CD14-positive monocyte (primary cell): ENCODE data around the gene GABARAP. TPM values are rescaled to one million over a fixed set of nuclear protein-coding genes. Genes with fewer than 3 reads are reported as not detected.

Experiments
- DNase-seq, 3 donors: peaks; one replicate each; pipeline ENCODE4 v3.0.0-alpha.2; 2011 to 2022
- H2AFZ ChIP-seq: 2 replicates; pipeline ENCODE4 v1.6.0; 2012; ENCODE audit warnings: mild to moderate bottlenecking, low read depth, low read length, inconsistent platforms; ENCODE audit not compliant: insufficient read depth, poor library complexity, severe bottlenecking
- H3K27ac ChIP-seq, 2 donors: 1 replicate in 1 of 2; 2 replicates in 1 of 2; pipeline ENCODE4 v1.5.1; 2012 to 2013; ENCODE audit warnings: low read length in 2 of 2, control low read depth in 1 of 2, inconsistent platforms in 1 of 2, low read depth in 1 of 2, mild to moderate bottlenecking in 1 of 2
- H3K27me3 ChIP-seq, 2 donors: one replicate each; pipeline versions ENCODE4 v1.6.0 to v1.6.1; 2011 to 2013; ENCODE audit warnings: low read length in 2 of 2; ENCODE audit not compliant: control insufficient read depth in 2 of 2, insufficient read depth in 2 of 2
- H3K36me3 ChIP-seq, 2 donors: replicated peaks in 1 of 2; 1 replicate in 1 of 2; 2 replicates in 1 of 2; pipeline versions ENCODE4 v1.5.1 to v1.6.1; 2012 to 2013; ENCODE audit warnings: low read length in 2 of 2, control low read depth in 1 of 2, inconsistent platforms in 1 of 2, mild to moderate bottlenecking in 1 of 2; ENCODE audit not compliant: insufficient read depth in 2 of 2, control insufficient read depth in 1 of 2
- H3K4me1 ChIP-seq, 2 donors: 1 replicate in 1 of 2; 2 replicates in 1 of 2; pipeline versions ENCODE4 v1.5.1 to v1.6.1; 2012 to 2013; ENCODE audit warnings: low read length in 2 of 2, control low read depth in 1 of 2, inconsistent platforms in 1 of 2, mild to moderate bottlenecking in 1 of 2, moderate library complexity in 1 of 2; ENCODE audit not compliant: insufficient read depth in 2 of 2, control insufficient read depth in 1 of 2
- H3K4me2 ChIP-seq: replicated peaks from 2 replicates; pipeline ENCODE3; 2012; ENCODE audit warnings: low read length, moderate library complexity, mild to moderate bottlenecking; ENCODE audit not compliant: poor library complexity, severe bottlenecking; ENCODE audit errors: extremely low read depth
- H3K4me3 ChIP-seq, 3 experiments: fragments of 200-600 bp in 1 of 3; sonication (generic) in 1 of 3; replicated peaks in 1 of 3; 1 replicate in 2 of 3; 2 replicates in 1 of 3; pipeline ENCODE4 v1.5.1; 2011 to 2013; ENCODE audit warnings: low read length in 3 of 3, mild to moderate bottlenecking in 3 of 3, control low read depth in 2 of 3, low read depth in 2 of 3, inconsistent platforms in 1 of 3, moderate library complexity in 1 of 3
- H3K79me2 ChIP-seq: 2 replicates; pipeline ENCODE4 v1.6.0; 2012; ENCODE audit warnings: mild to moderate bottlenecking, control low read depth, inconsistent platforms, low read length, moderate library complexity; ENCODE audit not compliant: insufficient read depth
- H3K9ac ChIP-seq: 2 replicates; pipeline ENCODE4 v1.6.0; 2017; ENCODE audit warnings: low read length, mild to moderate bottlenecking; ENCODE audit not compliant: insufficient read depth, poor library complexity, severe bottlenecking
- H3K9me3 ChIP-seq, 2 donors: replicated peaks in 1 of 2; 1 replicate in 1 of 2; 2 replicates in 1 of 2; pipeline versions ENCODE4 v1.5.1 to v1.6.1; 2012 to 2013; ENCODE audit warnings: low read length in 2 of 2, control low read depth in 1 of 2; ENCODE audit not compliant: control insufficient read depth in 1 of 2, insufficient read depth in 1 of 2
- H4K20me1 ChIP-seq: 2 replicates; pipeline ENCODE4 v1.6.0; 2012; ENCODE audit warnings: mild to moderate bottlenecking, low read length, control low read depth, moderate library complexity; ENCODE audit not compliant: insufficient read depth
- H3K27ac Mint-ChIP-seq, 7 donors: one replicate each; pipeline ENCODE4 v1.8.0; 2020; ENCODE audit warnings: mild to moderate bottlenecking in 7 of 7, mixed read lengths in 7 of 7, moderate library complexity in 6 of 7, inconsistent platforms in 2 of 7
- H3K27me3 Mint-ChIP-seq, 3 donors: one replicate each; pipeline ENCODE4 v1.8.0; 2021 to 2022; ENCODE audit warnings: low read depth in 3 of 3, mild to moderate bottlenecking in 3 of 3, mixed read lengths in 3 of 3, moderate library complexity in 3 of 3, inconsistent platforms in 1 of 3
- H3K36me3 Mint-ChIP-seq, 2 donors: one replicate each; pipeline ENCODE4 v1.8.0; 2020; ENCODE audit warnings: mixed read lengths in 2 of 2, inconsistent platforms in 1 of 2, mild to moderate bottlenecking in 1 of 2
- H3K4me1 Mint-ChIP-seq: one replicate; pipeline ENCODE4 v1.8.0; 2020; ENCODE audit warnings: mild to moderate bottlenecking, mixed read lengths
- H3K4me3 Mint-ChIP-seq, 2 donors: one replicate each; pipeline ENCODE4 v1.8.0; 2020; ENCODE audit warnings: mild to moderate bottlenecking in 2 of 2, mixed read lengths in 2 of 2, moderate library complexity in 1 of 2
- H3K9me3 Mint-ChIP-seq, 7 donors: one replicate each; pipeline ENCODE4 v1.8.0; 2020 to 2022; ENCODE audit warnings: mixed read lengths in 7 of 7, mild to moderate bottlenecking in 6 of 7, moderate library complexity in 6 of 7, inconsistent platforms in 2 of 7
- WGBS: methylation state at CpG from one replicate; pipeline ENCODE4 v1.1.5; 2013; ENCODE audit warnings: missing lambda C conversion rate; ENCODE audit not compliant: insufficient coverage; 5-methylcytosine and 5-hydroxymethylcytosine counted together
- intact Hi-C, 2 donors: fragments of 100-400 bp; cut with micrococcal nuclease; formaldehyde crosslinking; loops; one replicate each; pipeline versions ENCODE4 v1.15.0 to v1.15.1; 2023
- polyA plus RNA-seq, 3 donors: library from polyadenylated mRNA; depleted of rRNA in 1 of 3; unstranded in 2 of 3; stranded (reverse) in 1 of 3; fragments of 300-500 nt in 2 of 3; fragments of >200 nt in 1 of 3; fragmentation: Illumina TruSeq in 2 of 3; gene quantifications; 1 replicate in 2 of 3; 2 replicates in 1 of 3; pipeline ENCODE4 v1.2.3, GENCODE V29; 2012 to 2021
- TF ChIP-seq, protein P1 (sequence below): fragments of 200-600 bp; IDR thresholded peaks from one replicate; pipeline ENCODE4 v1.8.0; 2022; ENCODE audit warnings: antibody characterized with exemption, mild to moderate bottlenecking

The GABARAP gene
- polyA plus RNA-seq, 3 donors, result 1,029 to 2,937 (median 2,814) TPM

DNA sequence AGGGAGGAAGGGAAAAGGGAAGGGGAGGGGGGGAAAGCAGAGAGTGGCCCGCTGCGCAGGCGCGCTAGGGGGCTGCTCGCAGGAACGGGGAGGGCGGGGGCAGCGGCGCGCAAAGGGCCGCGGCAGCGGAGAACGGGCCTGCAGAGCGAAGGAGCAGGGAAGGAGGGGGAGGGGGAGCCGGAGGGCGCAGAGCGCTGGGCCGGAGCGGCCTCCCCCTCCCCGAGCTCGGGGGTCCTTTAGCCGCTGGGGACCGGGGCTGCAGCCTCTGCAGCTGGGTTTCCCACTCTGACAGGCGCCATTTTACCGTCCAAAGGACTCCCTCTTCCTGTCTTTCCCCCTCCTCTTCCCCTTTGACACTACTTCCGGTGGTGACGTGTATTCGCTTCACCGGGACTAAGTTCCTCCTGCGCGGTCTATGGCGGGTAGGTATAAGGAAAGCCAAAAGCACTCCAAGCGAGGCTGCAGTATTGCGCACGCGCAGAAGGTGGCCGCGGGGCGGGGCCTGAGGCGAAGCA lies 9.5 kb upstream of the GABARAP start, which contains the start of gene CTDNEP1:
CTDNEP1 (minus strand) TSS at position 74 of the 515 bp plus-strand sequence. CDS start 438 bp downstream, outside the sequence.
- Mint-ChIP-seq H3K36me3 (peaks cover 28 to 39% of the 10 kb centered on the region in 2 donors), H3K27ac (peak within 1 kb of the TSS; percentile 99 to 100 (median 100)), H3K4me3 (peak within 1 kb of the TSS; percentile 90 to 95), H3K27me3 (no peaks in the 10 kb centered on the region), H3K9me3 (no peaks in the 10 kb centered on the region), H3K4me1 (peaks cover 34% of the 10 kb centered on the region)
- Histone ChIP-seq H3K9ac (peak within 1 kb of the TSS; percentile 97), H3K79me2 (peaks cover 64% of the 10 kb centered on the region), H3K36me3 (peaks cover 24 to 32% of the 10 kb centered on the region in 2 donors), H4K20me1 (peaks cover 5% of the 10 kb centered on the region), H3K4me1 (peaks cover 31 to 36% of the 10 kb centered on the region in 2 donors), H3K9me3 (no peaks in the 10 kb centered on the region), H3K27ac (peak within 1 kb of the TSS; percentile 100), H3K4me2 (peak within 1 kb of the TSS; percentile 86), H3K27me3 (no peaks in the 10 kb centered on the region), H2AFZ (peak within 1 kb of the TSS; percentile 81), H3K4me3 (peak within 1 kb of the TSS; percentile 73 to 93 (median 87))
- WGBS, result 0% methylated on average over 13 of the region's 41 CpGs
- intact Hi-C loops, result loop anchor here (1.0 to 10.0 kb wide), 6 partner anchors 9 to 313 kb away; partner anchors contain the start of genes EIF5A (in 2 of the 2), ACADVL (in 1 of the 2), DLG4 (in 1 of the 2) and GABARAP (in 1 of the 2)
- TF ChIP-seq, protein P1, sequence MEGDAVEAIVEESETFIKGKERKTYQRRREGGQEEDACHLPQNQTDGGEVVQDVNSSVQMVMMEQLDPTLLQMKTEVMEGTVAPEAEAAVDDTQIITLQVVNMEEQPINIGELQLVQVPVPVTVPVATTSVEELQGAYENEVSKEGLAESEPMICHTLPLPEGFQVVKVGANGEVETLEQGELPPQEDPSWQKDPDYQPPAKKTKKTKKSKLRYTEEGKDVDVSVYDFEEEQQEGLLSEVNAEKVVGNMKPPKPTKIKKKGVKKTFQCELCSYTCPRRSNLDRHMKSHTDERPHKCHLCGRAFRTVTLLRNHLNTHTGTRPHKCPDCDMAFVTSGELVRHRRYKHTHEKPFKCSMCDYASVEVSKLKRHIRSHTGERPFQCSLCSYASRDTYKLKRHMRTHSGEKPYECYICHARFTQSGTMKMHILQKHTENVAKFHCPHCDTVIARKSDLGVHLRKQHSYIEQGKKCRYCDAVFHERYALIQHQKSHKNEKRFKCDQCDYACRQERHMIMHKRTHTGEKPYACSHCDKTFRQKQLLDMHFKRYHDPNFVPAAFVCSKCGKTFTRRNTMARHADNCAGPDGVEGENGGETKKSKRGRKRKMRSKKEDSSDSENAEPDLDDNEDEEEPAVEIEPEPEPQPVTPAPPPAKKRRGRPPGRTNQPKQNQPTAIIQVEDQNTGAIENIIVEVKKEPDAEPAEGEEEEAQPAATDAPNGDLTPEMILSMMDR, result no peak
- DNase-seq, result peak; percentile 98 to 100 (median 99)

DNA sequence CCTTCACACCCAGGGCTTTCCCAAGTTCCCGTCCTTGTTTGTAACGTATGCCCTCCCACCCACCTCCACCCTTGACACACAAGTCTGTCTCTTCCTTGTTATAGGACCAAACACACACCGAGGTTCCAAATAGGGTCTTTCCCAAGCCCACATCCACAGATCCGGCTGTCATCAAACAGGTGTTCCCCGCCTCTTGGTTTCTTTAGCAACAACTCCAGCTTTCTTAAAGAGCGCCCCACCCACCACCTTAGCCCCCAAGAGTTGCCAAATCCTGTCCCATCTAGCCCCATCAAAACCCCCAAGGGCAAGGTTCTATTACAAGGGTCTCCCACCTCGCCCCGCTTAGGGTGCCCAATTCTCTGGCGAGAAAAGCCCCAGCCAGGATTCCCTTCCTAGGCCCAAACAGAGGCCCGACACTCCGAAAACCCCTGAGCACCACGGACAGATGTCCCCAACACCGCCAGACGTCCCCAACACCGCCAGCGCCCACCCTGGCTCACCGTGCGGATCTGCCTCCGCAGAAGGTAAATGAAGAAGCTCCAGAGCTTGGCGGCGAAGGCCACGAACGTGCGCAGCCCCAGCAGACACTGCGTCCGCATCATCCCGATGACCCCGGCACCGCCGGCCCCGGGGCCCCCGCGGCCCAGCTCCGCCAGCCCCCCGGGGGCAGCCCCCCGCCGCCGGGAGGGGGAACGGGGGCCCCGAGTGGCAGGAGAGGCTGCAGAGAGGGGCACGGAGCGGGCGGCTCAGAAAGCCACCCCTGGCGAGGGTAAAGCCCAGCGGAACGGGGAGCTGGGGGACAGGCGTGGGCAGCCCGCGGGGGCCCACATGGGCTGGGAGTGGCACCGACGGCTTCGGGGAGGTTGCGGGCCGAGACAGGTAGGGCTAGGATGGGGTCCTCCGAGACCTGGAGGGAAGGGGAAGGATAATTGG lies 8.7 kb upstream of the GABARAP start:
- Histone ChIP-seq H3K9ac (peak overlapping the region; percentile 97), H3K4me2 (peak overlapping the region; percentile 86), H3K9me3 (no peaks in the 10 kb centered on the region), H4K20me1 (peaks cover 5% of the 10 kb centered on the region), H3K36me3 (peaks cover 24 to 32% of the 10 kb centered on the region in 2 donors), H3K4me3 (peak overlapping the region; percentile 73 to 93 (median 87)), H3K4me1 (peaks cover 31 to 36% of the 10 kb centered on the region in 2 donors), H3K27me3 (no peaks in the 10 kb centered on the region), H2AFZ (peak overlapping the region; percentile 80), H3K79me2 (peaks cover 71% of the 10 kb centered on the region), H3K27ac (peak overlapping the region; percentile 100)
- Mint-ChIP-seq H3K9me3 (no peaks in the 10 kb centered on the region), H3K36me3 (peaks cover 29 to 39% of the 10 kb centered on the region in 2 donors), H3K27me3 (no peaks in the 10 kb centered on the region), H3K4me3 (peak overlapping the region; percentile 90 to 93), H3K27ac (peak overlapping the region; percentile 95 to 100 (median 100)), H3K4me1 (peaks cover 34% of the 10 kb centered on the region)
- TF ChIP-seq, protein P1, result no peak
- peak in 1 of 3 donors; percentile 66 for DNase-seq
- under 1% methylated on average over 43 of the region's 55 CpGs for WGBS
- intact Hi-C loops, result loop anchor here (1.0 to 10.0 kb wide), 5 partner anchors 9 to 314 kb away; partner anchors contain the start of genes ACADVL (in 1 of the 2), DLG4 (in 1 of the 2), EIF5A (in 1 of the 2) and GABARAP (in 1 of the 2)
